HepG2 (cell line): Measurements from ENCODE around the gene GLDN. TPM values are rescaled to one million over a fixed set of nuclear protein-coding genes. Genes with fewer than 3 reads are reported as not detected.

Experiments
- AGO2 ChIP-seq: fragments of 200-400 bp; formaldehyde crosslinking; optimal IDR thresholded peaks from 2 replicates; pipeline ENCODE3; 2017; ENCODE audit warnings: mild to moderate bottlenecking, low read depth, low read length, moderate library complexity
- ARID4A ChIP-seq: sonication (generic); formaldehyde crosslinking; IDR thresholded peaks from 2 replicates; pipeline ENCODE4 v1.5.0; 2020; ENCODE audit warnings: mild to moderate bottlenecking, missing genetic modification reagents, borderline replicate concordance
- DRAP1 ChIP-seq: IDR thresholded peaks from 2 replicates; pipeline ENCODE4 v1.6.1; 2016; ENCODE audit warnings: missing genetic modification reagents, missing compliant biosample characterization
- ETV5 ChIP-seq: IDR thresholded peaks from 2 replicates; pipeline ENCODE4 v1.6.1; 2018; ENCODE audit warnings: missing biosample characterization, missing genetic modification reagents, inconsistent platforms, borderline replicate concordance
- FUBP1 ChIP-seq: sonication (generic); formaldehyde crosslinking; IDR thresholded peaks from 2 replicates; pipeline ENCODE4 v1.5.1; 2020; ENCODE audit warnings: missing genetic modification reagents, mild to moderate bottlenecking, borderline replicate concordance
- GLMP ChIP-seq: sonication (generic); formaldehyde crosslinking; IDR thresholded peaks from 2 replicates; pipeline ENCODE4 v1.9.0; 2021; ENCODE audit warnings: missing genetic modification reagents, mild to moderate bottlenecking, borderline replicate concordance
- JUND ChIP-seq: sonication (generic); formaldehyde crosslinking; IDR thresholded peaks from 2 replicates; pipeline ENCODE4 v1.8.0; 2022; ENCODE audit warnings: mild to moderate bottlenecking, missing genetic modification reagents
- MAF1 ChIP-seq: sonication (generic); formaldehyde crosslinking; IDR thresholded peaks from 2 replicates; pipeline ENCODE4 v1.5.0; 2020; ENCODE audit warnings: missing genetic modification reagents, borderline replicate concordance
- MIXL1 ChIP-seq: IDR thresholded peaks from 2 replicates; pipeline ENCODE4 v1.6.1; 2016
- NPAS2 ChIP-seq: sonication (generic); formaldehyde crosslinking; IDR thresholded peaks from 2 replicates; pipeline ENCODE4 v1.8.0; 2022; ENCODE audit warnings: mild to moderate bottlenecking, missing genetic modification reagents, borderline replicate concordance
- SIN3A ChIP-seq: IDR thresholded peaks from 2 replicates; pipeline ENCODE4 v1.6.1; 2011; ENCODE audit warnings: low read depth, mild to moderate bottlenecking, control low read depth, low read length, borderline replicate concordance
- SOX13 ChIP-seq, 3 experiments: fragments of 450-650 bp in 1 of 3; sonication (generic) in 1 of 3; formaldehyde crosslinking in 1 of 3; IDR thresholded peaks in 2 of 3; conservative IDR thresholded peaks in 1 of 3; 2 replicates each; pipeline versions ENCODE4 v1.5.0 to v1.6.1; 2016 to 2020; ENCODE audit warnings: antibody characterized with exemption in 1 of 3, mild to moderate bottlenecking in 1 of 3, missing compliant biosample characterization in 1 of 3, missing genetic modification reagents in 1 of 3, moderate library complexity in 1 of 3
- THAP11 ChIP-seq: IDR thresholded peaks from 2 replicates; pipeline ENCODE4 v1.6.1; 2016; ENCODE audit warnings: missing biosample characterization, missing genetic modification reagents
- ZNF274 ChIP-seq: sonication (generic); formaldehyde crosslinking; IDR thresholded peaks from 2 replicates; pipeline ENCODE4 v1.5.1; 2020; ENCODE audit warnings: mild to moderate bottlenecking, missing genetic modification reagents
- ZNF382 ChIP-seq: sonication (generic); formaldehyde crosslinking; IDR thresholded peaks from 2 replicates; pipeline ENCODE4 v1.5.0; 2020; ENCODE audit warnings: missing genetic modification reagents, mild to moderate bottlenecking, borderline replicate concordance
- ZNF546 ChIP-seq: sonication (generic); formaldehyde crosslinking; conservative IDR thresholded peaks from 2 replicates; pipeline ENCODE4 v1.8.1; 2023; ENCODE audit warnings: mild to moderate bottlenecking, missing genetic modification reagents
- ZNF704 ChIP-seq: sonication (generic); formaldehyde crosslinking; IDR thresholded peaks from 2 replicates; pipeline ENCODE4 v1.8.1; 2023; ENCODE audit warnings: mild to moderate bottlenecking, inconsistent platforms, moderate library complexity, missing genetic modification reagents, borderline replicate concordance
- ZNF883 ChIP-seq: sonication (generic); formaldehyde crosslinking; IDR thresholded peaks from 2 replicates; pipeline ENCODE4 v1.5.1; 2020; ENCODE audit warnings: mild to moderate bottlenecking, missing genetic modification reagents; ENCODE audit errors: not compliant biosample characterization
- polyA plus RNA-seq, 8 experiments: library from polyadenylated mRNA; depleted of rRNA in 3 of 8; stranded (reverse) in 7 of 8; unstranded in 1 of 8; fragments of >200 nt; fragmentation: Illumina TruSeq in 4 of 8; extraction: Trizol in 4 of 8; gene quantifications; 2 replicates each; pipeline versions ENCODE4 v1.2.1 to v1.2.3, GENCODE V29; 2011 to 2016; ENCODE audit warnings: low read depth in 4 of 8, missing spikeins in 1 of 8, mixed read lengths in 1 of 8; ENCODE audit not compliant: insufficient read depth in 1 of 8
- total RNA-seq, 5 experiments: library from RNA; depleted of rRNA; stranded (reverse); fragments of >200 nt; fragmentation: Illumina TruSeq; extraction: Trizol; gene quantifications; 2 replicates each; pipeline ENCODE4 v1.2.3, GENCODE V29; 2016; ENCODE audit warnings: low read depth in 1 of 5

GLDN gene
- total and polyA plus RNA-seq, 2 of the 13 experiments (the other 11 are each of a cell fraction or from before 2014, with no cell fraction given): 0.86 to 1.0 TPM

- TF ChIP-seq ARID4A (CRISPR knock-in tag) (peak; percentile 47; the same call in 1 of the 2 replicates), ZNF274 (CRISPR knock-in tag) (no peak), JUND (CRISPR knock-in tag) (no peak), ZNF546 (CRISPR knock-in tag) (no peak), ETV5 (CRISPR knock-in tag) (peak; percentile 8; the same call in 1 of the 2 replicates), AGO2 (no peak), ZNF382 (CRISPR knock-in tag) (no peak), GLMP (CRISPR knock-in tag) (no peak), FUBP1 (CRISPR knock-in tag) (no peak), ZNF883 (no peak), NPAS2 (CRISPR knock-in tag) (no peak), THAP11 (CRISPR knock-in tag) (peak; percentile 53), MAF1 (CRISPR knock-in tag) (no peak), DRAP1 (CRISPR knock-in tag) (no peak), SIN3A (0 out of 2 replicates have a peak, but pooled peaks have one; percentile 30), SOX13 (IDR thresholded peaks at IDR 0.05) (no peak), SOX13 (CRISPR knock-in tag; conservative IDR thresholded peaks at IDR 0.05 in 1 of 2, IDR thresholded peaks at IDR 0.05 in 1 of 2) (peak in 1 of 2 experiments; percentile 83; a peak in 2 of 4 replicates), ZNF704 (CRISPR knock-in tag) (no peak), MIXL1 (peak; percentile 91)
These were observed 29.0 kb upstream of the GLDN start (continued) for GRCh38 chr15:51312166-51313073.
